HL-60 (cell line): Measurements from ENCODE around the gene NTN1.
A peak's percentile ranks its signal among the peaks of the same experiment; 100 is the strongest.

Source experiments
- DNase-seq, 2 experiments: peaks; one replicate each; pipeline ENCODE4 v3.0.0-alpha.2; 2010 to 2020; ENCODE audit warnings: low read depth in 1 of 2, low spot score in 1 of 2
- H3K27ac ChIP-seq: fragments of 250-450 bp; sonication (Bioruptor Pico); replicated peaks from 2 replicates; pipeline ENCODE4 v1.5.1; 2020; ENCODE audit warnings: mild to moderate bottlenecking, moderate library complexity
- H3K27me3 ChIP-seq: fragments of 250-450 bp; sonication (Bioruptor Pico); 2 replicates; pipeline ENCODE4 v1.5.1; 2021; ENCODE audit warnings: mild to moderate bottlenecking, moderate library complexity; ENCODE audit not compliant: insufficient read depth, poor library complexity, severe bottlenecking
- H3K4me3 ChIP-seq: replicated peaks from 2 replicates; pipeline ENCODE4 v1.5.1; 2011; ENCODE audit warnings: mild to moderate bottlenecking, control low read depth, low read length; ENCODE audit not compliant: insufficient read depth
- GABPA ChIP-seq: IDR thresholded peaks from 2 replicates; pipeline ENCODE4 v1.6.1; 2012; ENCODE audit warnings: low read depth
- POLR2AphosphoS5 ChIP-seq: IDR thresholded peaks from 2 replicates; pipeline ENCODE4 v1.6.1; 2012; ENCODE audit warnings: low read depth
- SPI1 ChIP-seq: IDR thresholded peaks from 2 replicates; pipeline ENCODE4 v1.6.1; 2012; ENCODE audit warnings: low read depth, mild to moderate bottlenecking, borderline replicate concordance
- TF ChIP-seq, protein P1 (sequence below): IDR thresholded peaks from one replicate; pipeline ENCODE4 v1.5.1; 2011; ENCODE audit warnings: low read length, control low read depth, inconsistent platforms; ENCODE audit not compliant: insufficient read depth
- TF ChIP-seq, protein P2 (sequence below): IDR thresholded peaks from 2 replicates; pipeline ENCODE4 v1.6.1; 2012; ENCODE audit warnings: low read depth; ENCODE audit not compliant: insufficient replicate concordance

Gene NTN1

DNA sequence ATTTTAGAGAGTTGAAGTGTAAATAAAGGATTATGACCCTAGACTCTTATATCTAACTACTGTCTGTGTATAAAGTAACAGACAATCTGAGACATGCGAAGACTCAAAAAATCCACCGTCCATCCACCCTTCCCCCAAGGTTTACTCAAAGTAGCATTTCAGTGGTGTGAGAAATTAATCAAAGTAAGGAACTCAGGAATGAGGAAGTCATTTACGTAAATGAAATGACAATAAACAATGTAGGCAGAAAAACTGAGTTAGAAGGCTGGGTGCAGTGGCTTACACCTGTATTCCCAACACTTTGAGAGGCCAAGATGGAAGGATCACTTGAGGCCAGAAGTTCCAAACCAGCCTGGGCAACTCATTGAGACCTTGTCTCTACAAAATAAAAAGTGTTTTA lies 19.8 kb upstream of the NTN1 start:
- no peak for DNase-seq
- no peak overlapping the region for H3K4me3 ChIP-seq
- peak; percentile 77; the same call in 1 of the 2 replicates for TF ChIP-seq SPI1
- TF ChIP-seq, protein P1, sequence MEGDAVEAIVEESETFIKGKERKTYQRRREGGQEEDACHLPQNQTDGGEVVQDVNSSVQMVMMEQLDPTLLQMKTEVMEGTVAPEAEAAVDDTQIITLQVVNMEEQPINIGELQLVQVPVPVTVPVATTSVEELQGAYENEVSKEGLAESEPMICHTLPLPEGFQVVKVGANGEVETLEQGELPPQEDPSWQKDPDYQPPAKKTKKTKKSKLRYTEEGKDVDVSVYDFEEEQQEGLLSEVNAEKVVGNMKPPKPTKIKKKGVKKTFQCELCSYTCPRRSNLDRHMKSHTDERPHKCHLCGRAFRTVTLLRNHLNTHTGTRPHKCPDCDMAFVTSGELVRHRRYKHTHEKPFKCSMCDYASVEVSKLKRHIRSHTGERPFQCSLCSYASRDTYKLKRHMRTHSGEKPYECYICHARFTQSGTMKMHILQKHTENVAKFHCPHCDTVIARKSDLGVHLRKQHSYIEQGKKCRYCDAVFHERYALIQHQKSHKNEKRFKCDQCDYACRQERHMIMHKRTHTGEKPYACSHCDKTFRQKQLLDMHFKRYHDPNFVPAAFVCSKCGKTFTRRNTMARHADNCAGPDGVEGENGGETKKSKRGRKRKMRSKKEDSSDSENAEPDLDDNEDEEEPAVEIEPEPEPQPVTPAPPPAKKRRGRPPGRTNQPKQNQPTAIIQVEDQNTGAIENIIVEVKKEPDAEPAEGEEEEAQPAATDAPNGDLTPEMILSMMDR = no peak
- TF ChIP-seq, protein P2, sequence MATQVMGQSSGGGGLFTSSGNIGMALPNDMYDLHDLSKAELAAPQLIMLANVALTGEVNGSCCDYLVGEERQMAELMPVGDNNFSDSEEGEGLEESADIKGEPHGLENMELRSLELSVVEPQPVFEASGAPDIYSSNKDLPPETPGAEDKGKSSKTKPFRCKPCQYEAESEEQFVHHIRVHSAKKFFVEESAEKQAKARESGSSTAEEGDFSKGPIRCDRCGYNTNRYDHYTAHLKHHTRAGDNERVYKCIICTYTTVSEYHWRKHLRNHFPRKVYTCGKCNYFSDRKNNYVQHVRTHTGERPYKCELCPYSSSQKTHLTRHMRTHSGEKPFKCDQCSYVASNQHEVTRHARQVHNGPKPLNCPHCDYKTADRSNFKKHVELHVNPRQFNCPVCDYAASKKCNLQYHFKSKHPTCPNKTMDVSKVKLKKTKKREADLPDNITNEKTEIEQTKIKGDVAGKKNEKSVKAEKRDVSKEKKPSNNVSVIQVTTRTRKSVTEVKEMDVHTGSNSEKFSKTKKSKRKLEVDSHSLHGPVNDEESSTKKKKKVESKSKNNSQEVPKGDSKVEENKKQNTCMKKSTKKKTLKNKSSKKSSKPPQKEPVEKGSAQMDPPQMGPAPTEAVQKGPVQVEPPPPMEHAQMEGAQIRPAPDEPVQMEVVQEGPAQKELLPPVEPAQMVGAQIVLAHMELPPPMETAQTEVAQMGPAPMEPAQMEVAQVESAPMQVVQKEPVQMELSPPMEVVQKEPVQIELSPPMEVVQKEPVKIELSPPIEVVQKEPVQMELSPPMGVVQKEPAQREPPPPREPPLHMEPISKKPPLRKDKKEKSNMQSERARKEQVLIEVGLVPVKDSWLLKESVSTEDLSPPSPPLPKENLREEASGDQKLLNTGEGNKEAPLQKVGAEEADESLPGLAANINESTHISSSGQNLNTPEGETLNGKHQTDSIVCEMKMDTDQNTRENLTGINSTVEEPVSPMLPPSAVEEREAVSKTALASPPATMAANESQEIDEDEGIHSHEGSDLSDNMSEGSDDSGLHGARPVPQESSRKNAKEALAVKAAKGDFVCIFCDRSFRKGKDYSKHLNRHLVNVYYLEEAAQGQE = no peak
- peaks cover 13% of the 10 kb centered on the region for H3K27me3 ChIP-seq
- no peak overlapping the region for H3K27ac ChIP-seq

DNA sequence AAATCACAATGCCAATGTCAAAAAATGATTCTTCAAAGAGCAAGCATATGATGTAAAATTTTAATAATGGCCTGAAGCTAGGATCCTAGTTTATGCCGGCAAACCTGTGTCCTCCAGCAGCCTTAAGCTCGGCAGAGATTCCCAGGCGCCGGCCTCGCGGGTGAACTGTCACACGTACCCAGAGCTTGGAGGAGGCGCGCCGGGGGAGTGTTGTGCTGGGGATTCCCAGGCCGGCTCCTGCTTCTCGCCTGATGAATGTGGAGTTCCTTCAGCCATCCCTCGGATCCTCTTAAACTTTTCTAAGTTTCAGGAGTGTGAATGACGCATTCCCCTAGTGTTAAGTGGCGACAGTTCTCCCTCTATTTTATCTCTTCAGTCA lies 19.1 kb upstream of the NTN1 start:
- no peak for TF ChIP-seq POLR2AphosphoS5
- TF ChIP-seq, protein P1 = no peak
- TF ChIP-seq, protein P2 = no peak
- TF ChIP-seq SPI1 = no peak
- TF ChIP-seq GABPA = no peak
- Histone ChIP-seq H3K27ac (no peak overlapping the region), H3K27me3 (peaks cover 13% of the 10 kb centered on the region), H3K4me3 (no peak overlapping the region)
- no peak for DNase-seq

DNA sequence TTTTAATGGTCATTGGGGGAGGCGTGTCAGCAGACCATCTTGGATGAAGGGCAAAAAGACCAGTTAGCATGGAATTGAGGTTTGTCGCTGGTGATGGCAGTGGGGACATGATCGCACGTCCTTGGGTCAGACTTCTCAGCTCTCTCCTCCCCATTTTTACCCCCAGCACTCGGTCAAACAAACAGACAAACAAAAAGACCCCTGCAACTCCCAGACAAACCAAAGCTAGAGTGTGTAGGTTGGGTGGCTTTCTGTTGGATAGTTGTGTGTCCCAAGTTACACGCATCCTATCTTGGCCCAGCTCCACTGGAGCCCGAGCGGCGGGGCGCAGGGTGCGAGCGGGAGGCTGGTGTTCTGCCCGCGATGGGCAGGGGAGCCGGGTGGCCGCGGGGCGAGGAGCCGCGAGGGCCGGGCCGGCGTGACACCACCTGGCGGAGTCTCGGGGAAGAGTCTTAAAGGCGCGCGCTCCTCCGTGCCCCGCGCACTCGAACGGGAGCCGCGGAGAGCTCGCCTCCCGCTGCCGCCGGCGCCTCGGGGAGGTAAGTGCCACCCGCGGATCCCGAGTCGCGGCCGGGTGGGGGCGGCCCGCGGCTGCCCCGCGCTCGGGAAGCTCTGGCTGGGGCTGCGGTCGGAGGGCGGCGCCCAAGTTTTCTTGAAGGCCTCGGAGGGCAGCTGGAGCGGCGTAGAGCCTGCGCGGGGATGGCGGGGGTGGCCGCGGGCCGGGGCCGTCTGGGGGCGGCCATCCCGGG lies 18.5 kb upstream of the NTN1 start:
- Histone ChIP-seq H3K4me3 (no peak overlapping the region), H3K27ac (no peak overlapping the region), H3K27me3 (peaks cover 13% of the 10 kb centered on the region)
- DNase-seq = no peak
- TF ChIP-seq, protein P1 = no peak
- no peak for TF ChIP-seq SPI1
- TF ChIP-seq, protein P2 = no peak
- TF ChIP-seq GABPA = no peak
- no peak for TF ChIP-seq POLR2AphosphoS5
